ENCODE data around the gene CD151.

The CD151 gene

GRCh38 chr11:832529-833113, at the start of gene CD151:
Gene CD151 (plus strand): TSS chr11:832952. CDS start chr11:836070, 3,118 bp downstream.
- DNase-seq: no peak

DNA sequence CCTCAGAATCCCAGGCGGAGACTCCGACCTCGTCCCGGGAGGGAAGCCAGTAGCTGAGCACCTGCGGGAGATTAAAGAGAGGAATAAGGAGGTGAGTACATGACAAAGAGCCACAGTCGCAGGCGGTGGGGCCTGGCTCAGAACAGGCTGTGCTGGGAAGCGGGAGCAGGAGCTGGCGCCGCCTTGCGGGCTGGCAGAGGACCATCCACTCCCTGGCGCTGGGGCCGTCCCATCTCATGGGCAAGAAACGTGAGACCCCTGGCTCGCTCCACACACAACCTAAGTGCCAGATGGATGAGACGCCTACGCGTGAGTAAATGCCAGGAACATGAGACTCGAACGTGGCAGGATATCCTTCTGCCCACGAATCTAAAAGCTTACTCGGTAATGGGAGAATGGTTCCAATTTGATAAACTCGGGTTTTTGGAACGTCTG, 49.2 kb upstream of the CD151 start:
- DNase-seq: no peak

DNA sequence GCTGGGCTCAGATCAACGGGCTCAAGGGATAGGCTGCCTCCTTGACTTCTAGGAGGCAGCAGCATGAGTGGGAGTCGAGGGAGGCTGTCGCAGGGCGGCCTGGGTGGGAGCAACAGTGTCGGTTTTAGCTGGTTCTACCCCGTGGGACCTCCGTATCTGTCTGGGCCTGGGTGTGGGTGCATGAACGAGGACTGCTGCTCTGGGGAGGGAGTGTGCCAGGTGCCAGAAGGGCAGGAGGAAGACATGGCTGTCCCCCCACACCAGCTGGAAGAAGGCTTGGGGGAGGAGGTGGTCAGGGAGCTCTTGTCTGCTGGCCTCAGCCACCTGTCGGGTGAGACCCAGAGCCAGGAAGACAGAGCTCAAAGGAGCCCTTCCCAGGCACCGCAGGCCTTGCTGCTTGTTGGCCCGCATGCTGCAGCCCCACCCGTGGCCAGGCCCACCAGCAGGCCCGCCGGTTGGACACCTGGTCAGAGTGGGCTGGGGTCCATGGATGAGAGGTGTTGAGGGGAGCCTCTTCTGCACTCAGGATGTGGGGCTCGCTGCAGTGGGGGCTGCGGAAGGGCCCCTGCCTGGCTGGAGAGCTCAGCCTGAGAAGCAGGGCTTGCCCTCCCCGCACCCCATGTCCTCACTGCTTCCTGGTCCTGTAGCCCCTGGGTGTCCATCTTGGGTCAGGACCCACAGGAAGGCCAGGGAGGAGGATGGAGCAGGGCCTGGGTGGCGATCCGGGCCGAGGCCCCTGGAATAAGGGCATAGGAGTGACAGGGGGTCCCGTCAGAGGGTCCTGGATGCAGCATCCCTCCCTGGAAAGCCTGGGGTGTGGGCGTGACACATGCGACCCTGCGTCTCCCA, 46.3 kb upstream of the CD151 start:
- DNase-seq: no peak

- no peak for DNase-seq
Measured at GRCh38 chr11:787084-787675, 45.6 kb upstream of the CD151 start.

DNA sequence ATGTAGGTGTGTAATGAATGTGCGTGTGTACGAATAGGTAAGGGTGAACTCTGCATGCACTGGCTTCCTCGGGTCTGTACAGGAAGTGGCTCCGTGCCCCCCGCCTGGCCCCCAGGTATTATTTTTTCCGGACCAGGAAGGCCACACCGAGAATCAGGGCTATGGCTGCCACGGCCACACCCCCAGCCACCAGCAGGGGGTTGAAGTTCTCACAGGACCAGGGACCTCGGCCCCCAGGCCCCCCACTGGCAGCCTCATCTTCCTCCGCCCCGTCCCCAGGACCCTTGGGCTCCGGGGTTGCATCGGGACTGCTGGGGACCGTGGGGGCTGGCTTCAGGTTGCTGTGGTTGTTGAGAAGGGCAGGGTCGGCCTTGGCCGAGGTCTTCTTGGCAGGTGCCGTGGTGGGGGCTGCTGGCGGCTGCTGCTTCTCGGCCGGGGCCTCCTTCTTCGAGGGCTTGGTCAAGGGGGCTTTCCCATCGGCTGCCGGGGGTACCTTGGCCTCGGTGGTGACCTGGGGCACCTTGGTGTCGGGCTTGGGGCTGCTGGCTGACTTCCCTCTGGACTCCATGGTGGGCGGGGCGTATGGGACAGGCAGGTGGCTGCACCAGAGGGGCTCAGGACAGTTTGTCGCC, 44.6 kb upstream of the CD151 start:
- no peak for DNase-seq

GRCh38 chr11:788953-789940, 43.5 kb upstream of the CD151 start:
- no peak for DNase-seq

DNA sequence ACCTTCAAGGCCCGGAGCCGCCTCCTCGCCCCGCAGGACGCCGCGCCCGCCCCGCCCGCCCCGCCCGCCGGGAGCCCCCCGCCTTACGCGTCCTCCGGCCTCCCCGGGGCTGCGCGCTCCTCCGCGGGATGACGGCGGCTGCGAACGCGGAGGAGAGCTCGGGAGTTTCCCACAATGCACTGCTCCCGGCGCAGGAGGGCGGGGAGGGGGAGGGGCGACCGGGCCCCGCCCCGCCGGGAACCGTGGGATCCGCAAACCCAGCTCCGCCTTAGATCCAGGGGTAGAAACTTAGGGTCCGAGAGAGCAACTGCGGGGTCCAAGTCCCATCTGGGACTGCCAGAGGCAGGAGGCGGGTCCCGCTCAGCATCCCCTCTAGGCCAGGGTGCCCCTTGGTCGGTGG, 42.8 kb upstream of the CD151 start, which contains the start of gene CEND1:
Gene CEND1, minus strand, starts transcription at position 148 of the 400 bp plus-strand sequence. CDS start 1,514 bp downstream, outside the sequence.
- no peak for DNase-seq

DNA sequence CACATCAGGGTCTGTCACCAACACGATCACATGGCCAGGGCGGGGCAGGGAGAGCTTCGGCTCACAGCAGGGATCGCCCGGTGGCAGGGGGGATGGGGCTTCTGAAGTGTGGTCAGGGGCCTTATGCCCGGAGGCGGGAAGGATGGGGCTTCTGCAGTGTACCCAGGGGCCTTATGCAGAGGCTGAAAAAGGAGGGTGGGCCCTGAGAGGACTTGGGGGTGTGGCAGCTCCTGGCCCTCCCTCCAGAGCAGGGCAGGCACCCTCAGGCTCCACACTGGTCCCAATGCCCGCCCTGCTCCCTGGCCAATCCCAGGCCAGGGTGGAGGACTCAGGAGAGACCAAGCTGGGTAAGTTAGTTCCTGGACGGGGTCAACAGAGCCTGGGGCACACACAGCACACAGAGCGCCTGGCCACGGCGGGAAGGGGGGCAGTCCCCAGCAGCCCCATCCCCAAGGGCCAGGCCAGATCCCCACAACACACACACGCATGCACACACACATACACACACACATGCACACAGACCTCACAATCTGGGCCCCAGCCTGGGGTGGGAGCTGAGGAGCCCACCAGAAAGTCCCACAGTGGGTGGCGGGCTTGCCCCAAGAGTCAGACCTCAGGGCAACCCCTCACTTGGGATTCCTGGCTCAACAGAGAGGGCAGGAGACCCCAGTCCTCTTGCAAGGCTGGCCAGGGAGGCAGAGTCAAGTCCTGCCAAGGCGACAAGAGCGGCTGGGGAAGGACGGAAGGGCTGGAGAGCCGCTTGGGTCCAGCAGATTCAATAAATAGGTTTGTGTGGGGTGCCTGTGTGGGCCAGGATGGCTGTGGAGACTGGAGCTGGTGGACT, 41.8 kb upstream of the CD151 start:
- no peak for DNase-seq

DNA sequence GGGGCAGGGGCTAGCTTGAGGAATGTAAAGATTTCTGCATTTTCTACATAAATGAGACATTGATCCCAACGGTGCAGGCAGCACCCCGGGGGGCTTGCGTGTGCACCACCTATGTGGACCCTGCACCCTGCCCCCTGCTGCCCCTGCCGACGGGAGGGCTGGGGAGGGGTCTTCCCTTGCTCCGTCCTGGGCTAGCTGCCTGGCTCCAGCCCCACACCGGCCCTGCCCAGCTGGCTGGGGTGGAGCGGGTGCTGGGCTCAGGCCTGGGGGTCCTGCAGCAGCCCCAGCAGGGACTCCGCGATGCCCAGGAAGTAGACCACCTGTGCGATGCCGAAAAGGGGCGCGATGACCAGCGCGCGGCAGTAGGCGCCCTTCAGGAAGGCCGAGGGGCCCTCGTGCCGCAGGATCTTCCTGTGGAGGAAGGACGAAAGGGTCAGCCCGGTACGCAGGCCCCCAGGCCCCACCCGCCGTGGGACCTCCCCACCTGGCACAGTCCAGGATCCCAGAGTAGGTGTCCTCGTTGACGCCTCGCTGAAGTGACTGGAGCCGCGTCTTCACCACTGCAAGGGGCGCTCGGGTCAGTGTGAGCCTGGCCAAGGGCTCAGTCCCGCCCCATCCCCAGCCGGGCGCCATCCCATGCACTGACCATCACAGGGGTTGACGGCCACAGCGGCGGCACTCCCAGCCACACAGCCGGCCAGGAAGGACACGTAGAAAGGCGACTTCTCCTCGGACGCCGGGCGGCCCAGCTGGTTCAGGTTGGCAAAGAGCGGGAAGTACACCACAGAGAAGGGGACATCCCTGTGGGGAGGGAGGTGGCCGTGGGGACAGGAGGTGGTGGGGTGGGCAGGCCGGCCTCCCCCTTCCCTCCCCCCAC, 40.9 kb upstream of the CD151 start:
- DNase-seq: no peak

DNA sequence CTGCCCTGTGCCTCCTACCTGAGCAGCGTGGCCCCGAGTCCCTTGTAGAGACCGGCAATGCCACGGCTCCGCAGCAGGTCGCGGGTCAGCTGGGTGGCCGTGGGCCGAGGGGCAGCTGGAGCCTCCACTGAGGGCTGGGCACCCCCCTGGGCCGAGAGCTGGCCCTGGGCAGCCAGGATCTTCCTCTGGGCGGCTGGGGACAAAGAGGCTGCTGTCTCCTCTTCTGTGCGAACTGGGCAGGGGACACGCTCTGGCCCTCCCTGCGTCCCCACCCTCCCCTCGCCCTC, 40.3 kb upstream of the CD151 start:
- DNase-seq: no peak

DNA sequence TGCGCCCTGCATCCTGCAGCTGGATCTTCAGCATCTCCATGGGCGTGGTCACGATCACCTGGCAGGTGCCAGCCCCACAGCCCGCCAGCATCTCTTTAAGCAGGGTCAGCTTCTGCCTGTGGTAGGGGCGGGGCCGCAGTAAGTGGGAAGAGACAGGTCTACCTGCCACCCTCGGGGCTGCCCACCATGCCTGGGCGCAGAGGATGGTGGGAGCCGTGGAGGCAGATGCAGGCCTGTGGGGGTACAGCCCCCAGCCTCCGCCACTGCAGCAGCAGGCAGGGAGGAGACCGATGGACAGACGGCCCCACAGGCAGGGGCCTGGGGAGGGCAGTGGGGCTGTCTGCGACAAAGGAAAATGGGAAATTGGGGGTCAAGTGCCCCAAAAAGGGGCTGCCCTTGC, 39.9 kb upstream of the CD151 start:
- no peak for DNase-seq

DNA sequence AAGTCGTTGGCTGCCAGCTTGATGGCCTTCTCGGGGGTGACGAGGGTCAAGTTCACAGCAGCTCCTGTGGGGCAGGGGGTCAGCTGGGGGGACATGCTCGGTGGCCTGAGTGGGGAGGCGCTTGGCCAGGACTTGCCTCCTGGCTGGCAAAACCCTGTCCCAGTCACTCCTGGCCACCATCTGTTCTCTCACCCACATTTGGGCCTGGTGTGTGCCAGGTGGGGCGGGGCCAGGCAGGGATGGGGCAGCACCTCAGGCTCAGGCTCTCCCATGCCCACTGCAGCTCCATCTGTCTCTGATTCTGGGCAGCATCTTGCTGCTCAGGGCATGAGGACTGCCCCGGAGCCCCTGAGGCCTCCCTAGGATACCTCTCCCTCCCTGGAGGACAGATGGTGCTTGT, 39.2 kb upstream of the CD151 start:
- DNase-seq: no peak

- DNase-seq: no peak
Measured at GRCh38 chr11:794013-794765, 38.6 kb upstream of the CD151 start.

- DNase-seq: no peak
Measured at GRCh38 chr11:794766-795633, 37.8 kb upstream of the CD151 start.

DNA sequence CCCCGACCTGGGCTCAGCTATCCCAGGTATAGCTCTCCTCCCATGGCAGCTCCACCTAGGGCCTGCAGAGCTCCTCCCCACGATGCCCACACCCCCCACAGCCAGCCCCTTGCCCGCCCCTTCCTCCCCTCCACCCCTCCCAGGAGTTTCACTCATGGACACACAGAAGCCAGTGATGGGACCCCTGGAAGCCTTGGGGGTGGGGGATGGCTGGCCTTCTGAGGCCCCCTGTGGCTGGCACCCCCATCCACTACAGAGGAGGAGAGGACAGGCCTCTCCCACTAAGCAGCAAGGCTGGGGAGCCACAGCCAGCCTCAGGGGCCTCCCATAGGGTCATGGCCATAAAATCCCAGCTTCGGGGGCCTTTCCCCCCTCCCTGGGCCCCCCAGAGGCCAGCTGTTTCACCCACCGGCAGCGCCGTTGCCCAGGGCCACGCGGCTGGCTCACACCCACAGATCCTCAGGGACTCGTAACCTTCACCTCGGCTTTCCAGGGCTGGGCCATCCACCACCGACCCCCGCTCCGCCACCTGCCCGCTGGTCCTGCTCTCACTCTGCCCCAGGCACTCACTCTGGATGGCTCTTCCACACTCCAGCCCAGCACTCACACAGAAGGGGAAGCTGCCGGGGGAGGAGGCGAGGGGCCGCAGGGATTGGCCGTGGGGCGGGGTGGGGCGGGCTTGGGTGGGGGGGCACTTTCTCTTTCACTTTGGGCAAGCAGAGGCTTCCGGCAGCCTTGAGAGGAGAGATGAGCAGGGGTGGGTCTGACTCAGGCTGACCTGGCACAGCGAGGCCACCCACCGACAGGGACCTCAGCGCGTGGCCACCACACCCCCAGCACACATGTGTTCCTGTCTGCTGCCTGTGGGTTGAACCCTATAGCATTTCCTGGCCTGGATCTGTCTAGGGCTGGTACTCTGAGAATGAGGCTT, 36.9 kb upstream of the CD151 start:
- DNase-seq: peak; percentile 11

- no peak for DNase-seq
Measured at GRCh38 chr11:796565-797295, 36.0 kb upstream of the CD151 start.

Data from GF-D8 (cell line).